ENCODE data around the gene PARVA. TPM values are rescaled to one million over a fixed set of nuclear protein-coding genes. Genes with fewer than 3 reads are reported as not detected.

PARVA gene
- total RNA-seq, 4 donors from 2014 or later, result 64.0 to 164 (median 93.5) TPM

- DNase-seq (ENCODE audit: low spot score) (no peak), ATAC-seq (ENCODE audit: low FRiP score) (no peak)
- TF ChIP-seq, protein P1, sequence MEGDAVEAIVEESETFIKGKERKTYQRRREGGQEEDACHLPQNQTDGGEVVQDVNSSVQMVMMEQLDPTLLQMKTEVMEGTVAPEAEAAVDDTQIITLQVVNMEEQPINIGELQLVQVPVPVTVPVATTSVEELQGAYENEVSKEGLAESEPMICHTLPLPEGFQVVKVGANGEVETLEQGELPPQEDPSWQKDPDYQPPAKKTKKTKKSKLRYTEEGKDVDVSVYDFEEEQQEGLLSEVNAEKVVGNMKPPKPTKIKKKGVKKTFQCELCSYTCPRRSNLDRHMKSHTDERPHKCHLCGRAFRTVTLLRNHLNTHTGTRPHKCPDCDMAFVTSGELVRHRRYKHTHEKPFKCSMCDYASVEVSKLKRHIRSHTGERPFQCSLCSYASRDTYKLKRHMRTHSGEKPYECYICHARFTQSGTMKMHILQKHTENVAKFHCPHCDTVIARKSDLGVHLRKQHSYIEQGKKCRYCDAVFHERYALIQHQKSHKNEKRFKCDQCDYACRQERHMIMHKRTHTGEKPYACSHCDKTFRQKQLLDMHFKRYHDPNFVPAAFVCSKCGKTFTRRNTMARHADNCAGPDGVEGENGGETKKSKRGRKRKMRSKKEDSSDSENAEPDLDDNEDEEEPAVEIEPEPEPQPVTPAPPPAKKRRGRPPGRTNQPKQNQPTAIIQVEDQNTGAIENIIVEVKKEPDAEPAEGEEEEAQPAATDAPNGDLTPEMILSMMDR (IDR thresholded peaks at IDR 0.05), result no peak
Measured at GRCh38 chr11:12432507-12432906, 55.1 kb downstream of the PARVA start.

DNA sequence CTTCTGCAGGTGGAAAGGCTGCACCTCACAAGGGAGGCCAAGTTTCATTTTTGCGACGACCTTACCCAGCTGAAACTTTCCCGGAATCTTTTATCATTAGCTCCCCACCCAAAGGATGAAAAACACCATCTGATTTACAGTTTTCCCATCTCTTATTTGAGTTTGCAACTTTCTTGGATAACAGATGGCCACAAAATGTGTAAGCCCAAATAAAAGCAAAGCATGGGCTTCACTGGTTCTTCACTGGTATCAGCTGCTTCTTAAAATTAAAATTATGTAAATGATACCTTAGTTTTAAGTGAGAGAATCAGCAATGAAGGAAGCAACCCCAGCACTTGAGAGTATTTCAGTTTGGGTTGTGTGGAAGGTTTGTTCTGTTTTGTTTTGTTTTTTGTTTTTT lies 55.8 kb downstream of the PARVA start:
- ATAC-seq (ENCODE audit: low FRiP score) (no peak), DNase-seq (ENCODE audit: low spot score) (no peak)
- TF ChIP-seq, protein P1 (IDR thresholded peaks at IDR 0.05), result no peak

DNA sequence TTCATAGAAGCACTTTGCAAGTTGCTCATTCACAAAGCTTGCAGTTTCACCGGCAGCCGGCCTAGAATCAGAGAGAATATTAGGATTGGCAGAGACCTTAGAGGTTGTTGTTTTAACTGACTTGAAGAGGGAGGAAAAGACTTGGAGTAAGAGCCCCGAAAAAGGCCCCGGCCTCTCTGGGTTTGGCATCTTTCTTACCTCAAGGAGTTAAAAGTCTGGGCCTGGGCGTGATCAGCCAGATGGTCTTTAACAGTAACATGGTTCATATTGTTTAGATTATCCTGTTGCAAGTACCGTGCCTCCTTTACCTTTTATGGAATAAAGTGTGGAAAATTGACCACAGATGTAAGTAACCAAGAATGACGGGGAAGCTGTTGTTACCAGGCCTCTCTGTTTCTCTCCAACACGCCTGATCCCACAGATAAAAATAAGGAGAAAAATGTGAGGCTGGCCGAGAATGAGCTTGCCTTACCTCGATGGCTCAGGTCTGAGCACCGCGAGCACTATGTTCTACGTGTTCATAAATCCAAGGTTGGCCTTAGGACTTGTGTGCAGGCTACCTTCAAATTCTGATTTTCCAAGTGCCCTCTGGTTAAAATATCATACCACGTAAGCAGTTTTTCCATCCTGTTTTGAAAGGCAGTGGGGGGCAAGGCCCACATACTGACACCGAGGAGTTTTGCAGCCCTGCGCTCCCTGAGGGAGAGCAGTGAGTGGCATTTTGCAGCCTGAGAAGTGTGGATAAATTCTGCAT lies 56.4 kb downstream of the PARVA start:
- no peak for ATAC-seq (ENCODE audit: low FRiP score)
- TF ChIP-seq, protein P1 (IDR thresholded peaks at IDR 0.05), result no peak

DNA sequence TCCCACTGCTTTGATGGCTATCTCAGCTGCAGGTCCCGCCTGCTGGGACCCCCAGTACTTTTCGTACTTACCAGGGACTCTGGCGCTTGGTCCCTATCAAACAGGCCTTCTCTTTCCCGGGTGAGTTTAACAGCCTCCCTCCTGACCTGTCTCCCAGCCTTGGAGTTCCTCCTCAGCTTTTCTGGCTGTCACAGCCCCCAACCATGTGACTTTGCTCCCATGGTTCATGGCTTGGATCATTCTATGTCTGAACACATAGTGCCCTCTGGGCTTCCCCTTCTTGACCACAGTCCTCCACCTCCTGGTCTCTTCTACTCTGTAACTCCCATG lies 56.9 kb downstream of the PARVA start:
- DNase-seq (ENCODE audit: low spot score), result no peak
- no peak for ATAC-seq (ENCODE audit: low FRiP score)

More for the DNA sequence above, 56.4 kb downstream of the PARVA start:
- no peak for DNase-seq (ENCODE audit: low spot score)

DNA sequence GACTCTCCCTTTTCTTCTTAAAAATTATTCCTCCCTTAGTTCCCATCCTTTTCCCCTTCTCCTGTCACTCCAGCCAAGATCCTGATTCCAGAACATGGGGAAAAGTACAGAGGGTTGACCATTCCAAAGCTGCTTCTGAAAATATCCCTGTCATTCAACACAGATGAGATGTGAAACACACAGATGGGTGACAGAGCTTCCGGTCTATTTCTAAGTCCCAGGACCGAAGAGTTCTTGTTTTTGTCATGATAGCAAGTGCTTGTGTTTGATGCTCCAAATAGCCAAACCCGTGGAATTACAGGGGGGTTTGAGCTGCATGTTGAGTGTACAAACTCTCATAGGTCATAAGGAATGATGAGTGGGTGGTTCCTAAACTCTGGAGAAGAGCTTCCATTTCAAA lies 57.9 kb downstream of the PARVA start:
- no peak for DNase-seq (ENCODE audit: low spot score)
- no peak for ATAC-seq (ENCODE audit: low FRiP score)
- TF ChIP-seq, protein P1 (IDR thresholded peaks at IDR 0.05), result no peak

More for the DNA sequence above, 56.9 kb downstream of the PARVA start:
- TF ChIP-seq, protein P1 (IDR thresholded peaks at IDR 0.05), result no peak

- ATAC-seq (ENCODE audit: low FRiP score), result no peak
- DNase-seq (ENCODE audit: low spot score), result no peak
- TF ChIP-seq, protein P1 (IDR thresholded peaks at IDR 0.05), result no peak
Measured at GRCh38 chr11:12436266-12436665, 58.9 kb downstream of the PARVA start.

- TF ChIP-seq, protein P1 (IDR thresholded peaks at IDR 0.05), result no peak
- DNase-seq (ENCODE audit: low spot score), result no peak
- no peak for ATAC-seq (ENCODE audit: low FRiP score)
Measured at GRCh38 chr11:12438291-12438690, 60.9 kb downstream of the PARVA start.

Data from omental fat pad (tissue), 4 donors.